K562 (cell line): ENCODE results near the gene DALRD3. TPM values are rescaled to one million over a fixed set of nuclear protein-coding genes. Genes with fewer than 3 reads are reported as not detected.

Source experiments
- ATAC-seq: fragments of 200-7000 bp; cut with Tn5 transposase; 3 replicates; pipeline ENCODE4 v1.9.1; 2020; ENCODE audit warnings: moderate library complexity
- BruUV-seq: library from RNA; stranded (reverse); fragments of 400-500 nt; replicated peaks from 2 replicates; lab custom pipeline; 2021; lab: Mats Ljungman, UMichigan
- CTCF ChIA-PET: fragments of 300-600 bp; formaldehyde crosslinking; extraction: SDS; loops from one replicate; lab custom pipeline; 2021; ENCODE audit warnings: low intra/inter-chr PET ratio; lab: Yijun Ruan, JAX
- POLR2A ChIA-PET: fragments of 300-600, 350-650 bp; sonication (Branson Sonifier 250); formaldehyde crosslinking; extraction: SDS; loops from one replicate; lab custom pipeline; 2021; ENCODE audit warnings: antibody characterized with exemption, inconsistent platforms; lab: Yijun Ruan, JAX
- DNase-seq, 4 experiments: peaks; one replicate each; pipeline versions ENCODE4 v3.0.0 to v3.0.0-alpha.2; 2011 to 2018; ENCODE audit warnings: low spot score in 3 of 4, mixed read lengths in 3 of 4; ENCODE audit errors: extremely low read depth in 1 of 4
- FAIRE-seq: peaks from 2 replicates; lab custom pipeline; 2011; peaks lifted over from hg19 to GRCh38; lab: Jason Lieb, UNC
- H2AFZ ChIP-seq: 2 replicates; pipeline ENCODE4 v1.6.0; 2011; ENCODE audit warnings: low read depth, low read length, control low read depth, inconsistent platforms
- H3K27ac ChIP-seq: fragments of 200-600 bp; 3 replicates; pipeline ENCODE4 v1.8.0; 2011; ENCODE audit warnings: low read depth, mild to moderate bottlenecking, control low read depth, inconsistent platforms, low read length, moderate library complexity, mixed read lengths; ENCODE audit errors: extremely low read depth
- H3K27me3 ChIP-seq, 2 experiments: fragments of 300-600 bp in 1 of 2; 2 replicates in 1 of 2; 3 replicates in 1 of 2; pipeline versions ENCODE4 v1.6.0 to v1.8.0; 2011; ENCODE audit warnings: inconsistent platforms in 2 of 2, low read length in 2 of 2, mild to moderate bottlenecking in 1 of 2, mixed read lengths in 1 of 2, moderate library complexity in 1 of 2; ENCODE audit not compliant: control insufficient read depth in 2 of 2, insufficient read depth in 2 of 2
- H3K36me3 ChIP-seq: fragments of 300-600 bp; 3 replicates; pipeline ENCODE4 v1.8.0; 2011; ENCODE audit warnings: mild to moderate bottlenecking, low read length, inconsistent platforms; ENCODE audit not compliant: control insufficient read depth, insufficient read depth
- H3K4me1 ChIP-seq, 2 experiments: fragments of 200-600 bp in 1 of 2; replicated peaks in 1 of 2; 2 replicates in 1 of 2; 3 replicates in 1 of 2; pipeline versions ENCODE4 v1.5.1 to v1.8.0; 2011; ENCODE audit warnings: inconsistent platforms in 2 of 2, low read length in 2 of 2, mild to moderate bottlenecking in 1 of 2, mixed read lengths in 1 of 2, moderate library complexity in 1 of 2; ENCODE audit not compliant: control insufficient read depth in 2 of 2, insufficient read depth in 2 of 2
- H3K4me2 ChIP-seq: 2 replicates; pipeline ENCODE4 v1.6.1; 2011; ENCODE audit warnings: low read length, control low read depth, inconsistent platforms, mixed read lengths; ENCODE audit not compliant: insufficient read depth
- H3K4me3 ChIP-seq: fragments of 200-600 bp; sonication (generic), shearing (Covaris generic); 2 replicates; pipeline ENCODE4 v1.5.1; 2016; ENCODE audit warnings: control low read depth, inconsistent platforms
- H3K79me2 ChIP-seq: fragments of 200-600 bp; 3 replicates; pipeline ENCODE4 v1.8.0; 2011; ENCODE audit warnings: low read length, inconsistent platforms; ENCODE audit not compliant: control insufficient read depth, insufficient read depth
- H3K9ac ChIP-seq, 2 experiments: 2 replicates each; pipeline versions ENCODE4 v1.6.0 to v1.6.1; 2011; ENCODE audit warnings: low read depth in 2 of 2, low read length in 2 of 2, control low read depth in 1 of 2, inconsistent platforms in 1 of 2, mild to moderate bottlenecking in 1 of 2, mixed read lengths in 1 of 2; ENCODE audit not compliant: insufficient read depth in 1 of 2
- H3K9me1 ChIP-seq: one replicate; pipeline ENCODE4 v1.6.0; 2011; ENCODE audit warnings: inconsistent platforms, mild to moderate bottlenecking, low read length, moderate library complexity; ENCODE audit not compliant: control insufficient read depth, insufficient read depth
- H3K9me3 ChIP-seq: replicated peaks from 2 replicates; pipeline ENCODE4 v1.5.1; 2011; ENCODE audit warnings: low read depth, low read length, inconsistent platforms; ENCODE audit not compliant: control insufficient read depth, insufficient read depth
- H4K20me1 ChIP-seq: replicated peaks from 2 replicates; pipeline ENCODE4 v1.6.1; 2011; ENCODE audit warnings: low read length, inconsistent platforms, mixed read lengths; ENCODE audit not compliant: control insufficient read depth, insufficient read depth
- C11orf30 ChIP-seq: fragments of 450-650 bp; IDR thresholded peaks from 2 replicates; pipeline ENCODE4 v1.6.1; 2016; ENCODE audit warnings: low read depth, mild to moderate bottlenecking
- KLF10 ChIP-seq: fragments of 250-450 bp; sonication (Bioruptor Pico); IDR thresholded peaks from 2 replicates; pipeline ENCODE4 v1.6.1; 2021; ENCODE audit warnings: matching md5 sums
- MAFF ChIP-seq: IDR thresholded peaks from 2 replicates; pipeline ENCODE4 v1.6.1; 2012; ENCODE audit warnings: low read length, improper control_type of control experiment
- MAFG ChIP-seq: fragments of 450-650 bp; conservative IDR thresholded peaks from 2 replicates; pipeline ENCODE4 v1.6.1; 2016; ENCODE audit warnings: missing genetic modification characterization, missing compliant biosample characterization
- MAFK ChIP-seq: IDR thresholded peaks from 2 replicates; pipeline ENCODE4 v1.6.1; 2011; ENCODE audit warnings: low read length, improper control_type of control experiment
- NCOR1 ChIP-seq: fragments of 450-650 bp; IDR thresholded peaks from 2 replicates; pipeline ENCODE4 v1.6.1; 2016; ENCODE audit warnings: mild to moderate bottlenecking, moderate library complexity
- RAD21 ChIP-seq, 2 experiments: fragments of 250-450 bp in 1 of 2; fragments of 450-650 bp in 1 of 2; sonication (Bioruptor Pico) in 1 of 2; formaldehyde crosslinking in 1 of 2; IDR thresholded peaks in 1 of 2; conservative IDR thresholded peaks in 1 of 2; 2 replicates each; pipeline versions ENCODE4 v1.4.0 to v1.8.0; 2020 to 2022; ENCODE audit warnings: mild to moderate bottlenecking in 2 of 2, moderate library complexity in 1 of 2
- ZFP1 ChIP-seq: fragments of 450-650 bp; formaldehyde crosslinking; IDR thresholded peaks from 2 replicates; pipeline ENCODE4 v1.4.0; 2020; ENCODE audit warnings: mild to moderate bottlenecking, mixed read lengths
- ZNF316 ChIP-seq: fragments of 450-650 bp; IDR thresholded peaks from 2 replicates; pipeline ENCODE4 v1.6.1; 2016
- ZNF717 ChIP-seq: fragments of 250-450 bp; sonication (Bioruptor Pico); IDR thresholded peaks from 2 replicates; pipeline ENCODE4 v1.5.0; 2021
- whole genome bisulfite sequencing: fragments of 100-300 bp; shearing (Covaris generic); methylation state at CpG from one replicate; pipeline ENCODE4 v1.1.6; 2016; ENCODE audit warnings: low coverage, mixed read lengths; ENCODE audit not compliant: insufficient coverage; ENCODE audit errors: missing lambda C conversion rate; 5-methylcytosine and 5-hydroxymethylcytosine counted together
- in situ Hi-C: fragments of 300-500 bp; cut with MboI; formaldehyde crosslinking; loops from 4 replicates; pipeline ENCODE4 v1.15.0; 2018; ENCODE audit warnings: inconsistent platforms, mixed read lengths
- intact Hi-C: fragments of 100-400 bp; cut with micrococcal nuclease; formaldehyde crosslinking; loops from 2 replicates; pipeline ENCODE4 v1.14.2; 2022
- polyA plus RNA-seq, 8 experiments: library from polyadenylated mRNA; depleted of rRNA in 4 of 8; stranded (reverse) in 5 of 8; unstranded in 3 of 8; fragments of >200 nt; fragmentation: Nextera tagmentation in 2 of 8; fragmentation: Illumina TruSeq in 1 of 8; extraction: Ambion mirVana in 2 of 8; extraction: Trizol in 1 of 8; gene quantifications; 2 replicates each; pipeline versions ENCODE4 v1.2.1 to v1.2.3, GENCODE V29; 2011 to 2014; ENCODE audit warnings: inconsistent platforms in 1 of 8, missing spikeins in 1 of 8
- total RNA-seq, 7 experiments: library from RNA; depleted of rRNA in 6 of 7; stranded (reverse); fragments of >200 nt in 6 of 7; fragmentation: Illumina TruSeq in 2 of 7; extraction: Trizol in 2 of 7; gene quantifications; 2 replicates each; pipeline versions ENCODE4 v1.2.1 to v1.2.3, GENCODE V29; 2011 to 2021; ENCODE audit warnings: low replicate concordance in 1 of 7

The DALRD3 gene
- total and polyA plus RNA-seq, 9 of the 15 experiments (the other 6 are each of a cell fraction or from before 2014, with no cell fraction given) = 6.6 to 31.3 (median 14.4) TPM

DNA sequence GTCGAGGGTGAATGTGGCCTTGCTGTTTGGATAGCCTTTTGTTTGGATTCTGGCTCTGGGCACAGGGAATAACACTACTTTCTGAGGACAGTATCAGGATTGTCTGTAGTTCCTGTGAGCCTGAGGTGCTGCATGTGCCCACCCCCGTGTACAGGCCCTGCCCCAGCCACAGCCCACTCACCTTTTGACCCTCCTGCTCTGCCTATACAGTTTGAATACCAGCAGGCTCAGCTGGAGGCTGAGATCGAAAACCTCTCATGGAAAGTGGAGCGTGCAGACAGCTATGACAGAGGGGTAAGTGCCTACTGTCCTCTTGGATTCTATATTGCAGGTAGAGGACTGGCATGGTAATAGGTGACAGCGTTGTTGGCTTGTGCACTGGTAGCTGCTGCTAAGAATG is 35.7 kb downstream of the DALRD3 start:
- H3K9ac ChIP-seq = no peak overlapping the region
- no peak for DNase-seq
- no peak overlapping the region for H2AFZ ChIP-seq
- H3K36me3 ChIP-seq = peaks cover 67% of the 10 kb centered on the region; the same call in 2 of the 3 replicates
- no peak for TF ChIP-seq NCOR1
- TF ChIP-seq RAD21 (CRISPR knock-in tag; conservative IDR thresholded peaks at IDR 0.05 in 1 of 2, IDR thresholded peaks at IDR 0.05 in 1 of 2) = no peak
- TF ChIP-seq KLF10 = no peak
- TF ChIP-seq, all 486 proteins: peak for 0
- no peaks in the 10 kb centered on the region for H3K79me2 ChIP-seq
- BruUV-seq = no TSS peak
- no peaks in the 10 kb centered on the region for H3K9me3 ChIP-seq
- CTCF ChIA-PET = no interaction called here
- no peak overlapping the region for H3K4me2 ChIP-seq
- no peak overlapping the region for H3K4me3 ChIP-seq
- no peak for FAIRE-seq
- no peak for ATAC-seq
- H3K9me1 ChIP-seq = no peaks in the 10 kb centered on the region
- H3K27me3 ChIP-seq = no peaks in the 10 kb centered on the region
- no peak overlapping the region for H3K27ac ChIP-seq
- WGBS = 82% methylated on average over 5 of the region's 5 CpGs
- POLR2A ChIA-PET = interaction anchor here (0.7 kb wide), 1 partner anchor 11 kb away, joined by 3 read pairs; no protein-coding TSS in a partner anchor
- intact Hi-C loops (no loop called here), in situ Hi-C loops (no loop called here)
- H4K20me1 ChIP-seq = no peaks in the 10 kb centered on the region
- no peaks in the 10 kb centered on the region for H3K4me1 ChIP-seq

DNA sequence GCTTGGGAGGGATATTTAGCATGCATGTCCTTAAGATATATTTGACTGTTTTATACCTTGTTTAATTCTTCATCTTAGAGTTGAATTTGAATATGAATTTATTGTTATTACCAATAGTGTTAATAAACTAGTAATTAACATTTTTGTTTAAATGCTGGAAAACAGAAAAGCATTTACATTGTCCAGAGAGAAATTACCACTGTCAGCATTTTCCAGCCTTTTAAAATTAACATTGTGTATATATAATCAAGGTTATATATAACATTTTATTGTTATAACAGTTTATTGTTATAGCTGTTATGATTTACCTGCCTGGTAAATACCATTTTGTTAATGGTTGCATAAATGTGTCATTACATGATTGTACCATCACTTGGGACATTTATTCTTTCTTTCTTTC is 36.4 kb downstream of the DALRD3 start:
- H3K4me3 ChIP-seq = no peak overlapping the region
- FAIRE-seq (no peak), DNase-seq (no peak), ATAC-seq (no peak)
- BruUV-seq = no TSS peak
- H3K4me2 ChIP-seq = no peak overlapping the region
- no peak overlapping the region for H2AFZ ChIP-seq
- in situ Hi-C loops (no loop called here), intact Hi-C loops (no loop called here)
- no peak overlapping the region for H3K9ac ChIP-seq
- H4K20me1 ChIP-seq = no peaks in the 10 kb centered on the region
- no peaks in the 10 kb centered on the region for H3K9me1 ChIP-seq
- H3K4me1 ChIP-seq = no peaks in the 10 kb centered on the region
- no peaks in the 10 kb centered on the region for H3K9me3 ChIP-seq
- no peaks in the 10 kb centered on the region for H3K79me2 ChIP-seq
- no peak overlapping the region for H3K27ac ChIP-seq
- H3K27me3 ChIP-seq = no peaks in the 10 kb centered on the region
- TF ChIP-seq C11orf30 (peak; percentile 70), ZNF316 (peak; percentile 78), MAFF (peak; percentile 69), MAFK (peak; percentile 72), ZFP1 (CRISPR knock-in tag) (no peak), ZNF717 (CRISPR knock-in tag) (no peak), MAFG (tag) (0 out of 2 replicates have a peak, but pooled peaks have one; percentile 17)
- CTCF ChIA-PET = no interaction called here
- POLR2A ChIA-PET = interaction anchor here (0.7 kb wide), 1 partner anchor 10 kb away, joined by 3 read pairs; no protein-coding TSS in a partner anchor
- peaks cover 71% of the 10 kb centered on the region; the same call in 2 of the 3 replicates for H3K36me3 ChIP-seq
